Mesenchymal stem cell (in vitro differentiated cells and primary cell): ENCODE results near the gene RABIF.

Experiments
- DNase-seq: peaks from one replicate; pipeline ENCODE4 v3.0.0-alpha.2; 2013
- H2AFZ ChIP-seq: one replicate; pipeline ENCODE4 v1.6.1; 2013; ENCODE audit warnings: low read depth, mild to moderate bottlenecking, control low read depth, inconsistent platforms, low read length, moderate library complexity
- H2AK5ac ChIP-seq: 2 replicates; pipeline ENCODE4 v1.6.1; 2013; ENCODE audit warnings: low read length, moderate library complexity, mild to moderate bottlenecking, inconsistent platforms; ENCODE audit not compliant: severe bottlenecking
- H2BK120ac ChIP-seq: one replicate; pipeline ENCODE4 v1.6.1; 2013; ENCODE audit warnings: low read depth, mild to moderate bottlenecking, inconsistent platforms, low read length, moderate library complexity
- H2BK12ac ChIP-seq, 2 experiments: one replicate each; pipeline ENCODE4 v1.6.1; 2013; ENCODE audit warnings: inconsistent platforms in 2 of 2, low read length in 2 of 2, mild to moderate bottlenecking in 2 of 2, moderate library complexity in 2 of 2, control low read depth in 1 of 2
- H2BK15ac ChIP-seq: one replicate; pipeline ENCODE4 v1.6.1; 2013; ENCODE audit warnings: mild to moderate bottlenecking, low read depth, inconsistent platforms; ENCODE audit not compliant: poor library complexity, severe bottlenecking
- H2BK5ac ChIP-seq: 2 replicates; pipeline ENCODE4 v1.6.1; 2013; ENCODE audit warnings: low read depth, mild to moderate bottlenecking, low read length, control low read depth, inconsistent platforms; ENCODE audit not compliant: poor library complexity, severe bottlenecking
- H3K14ac ChIP-seq, 2 experiments: one replicate each; pipeline ENCODE4 v1.6.1; 2013; ENCODE audit warnings: inconsistent platforms in 2 of 2, low read length in 2 of 2, control low read depth in 1 of 2, mild to moderate bottlenecking in 1 of 2, moderate library complexity in 1 of 2
- H3K18ac ChIP-seq, 2 experiments: one replicate each; pipeline ENCODE4 v1.6.1; 2013; ENCODE audit warnings: inconsistent platforms in 2 of 2, low read length in 2 of 2, control low read depth in 1 of 2, low read depth in 1 of 2, mild to moderate bottlenecking in 1 of 2
- H3K23ac ChIP-seq, 2 experiments: one replicate each; pipeline ENCODE4 v1.6.1; 2013; ENCODE audit warnings: inconsistent platforms in 2 of 2, low read length in 2 of 2, mild to moderate bottlenecking in 2 of 2, moderate library complexity in 2 of 2, control low read depth in 1 of 2
- H3K27ac ChIP-seq: 2 replicates; pipeline ENCODE4 v1.5.1; 2013; ENCODE audit warnings: mild to moderate bottlenecking, moderate library complexity, low read length, control low read depth, inconsistent platforms; ENCODE audit not compliant: poor library complexity, severe bottlenecking
- H3K27me3 ChIP-seq, 2 experiments: 2 replicates each; pipeline versions ENCODE4 v1.6.1 to v1.7.0; 2013; ENCODE audit warnings: low read length in 2 of 2, mild to moderate bottlenecking in 2 of 2, moderate library complexity in 2 of 2, control low read depth in 1 of 2, inconsistent platforms in 1 of 2; ENCODE audit not compliant: control insufficient read depth in 1 of 2, insufficient read depth in 1 of 2
- H3K36me3 ChIP-seq, 2 experiments: 2 replicates each; pipeline versions ENCODE4 v1.6.1 to v1.7.0; 2013; ENCODE audit warnings: low read length in 2 of 2, control low read depth in 1 of 2, inconsistent platforms in 1 of 2, low read depth in 1 of 2, mild to moderate bottlenecking in 1 of 2; ENCODE audit not compliant: insufficient read depth in 2 of 2, control insufficient read depth in 1 of 2
- H3K4ac ChIP-seq, 2 experiments: one replicate each; pipeline ENCODE4 v1.6.1; 2013; ENCODE audit warnings: inconsistent platforms in 2 of 2, low read length in 2 of 2, mild to moderate bottlenecking in 2 of 2, moderate library complexity in 2 of 2, control low read depth in 1 of 2, low read depth in 1 of 2
- H3K4me1 ChIP-seq: 2 replicates; pipeline ENCODE4 v1.6.1; 2013; ENCODE audit warnings: low read depth, low read length, control low read depth; ENCODE audit not compliant: control insufficient read depth, insufficient read depth
- H3K4me2 ChIP-seq: 2 replicates; pipeline ENCODE4 v1.6.1; 2013; ENCODE audit warnings: low read length, mild to moderate bottlenecking, inconsistent platforms; ENCODE audit not compliant: poor library complexity, severe bottlenecking
- H3K4me3 ChIP-seq, 2 experiments: 2 replicates each; pipeline versions ENCODE4 v1.5.1 to v1.7.0; 2013; ENCODE audit warnings: low read length in 2 of 2, mild to moderate bottlenecking in 2 of 2, control low read depth in 1 of 2, low read depth in 1 of 2; ENCODE audit not compliant: insufficient read depth in 1 of 2
- H3K79me1 ChIP-seq: replicated peaks from 2 replicates; pipeline ENCODE4 v1.6.1; 2013; ENCODE audit warnings: mild to moderate bottlenecking, control low read depth, low read length, inconsistent platforms; ENCODE audit not compliant: poor library complexity, severe bottlenecking
- H3K9ac ChIP-seq: 2 replicates; pipeline ENCODE4 v1.7.0; 2013; ENCODE audit warnings: mild to moderate bottlenecking, low read length, moderate library complexity
- H3K9me3 ChIP-seq: 2 replicates; pipeline ENCODE4 v1.7.0; 2013; ENCODE audit warnings: mild to moderate bottlenecking, low read length; ENCODE audit not compliant: control insufficient read depth
- H4K8ac ChIP-seq: one replicate; pipeline ENCODE4 v1.6.1; 2013; ENCODE audit warnings: inconsistent platforms, mild to moderate bottlenecking, low read length, moderate library complexity
- H4K91ac ChIP-seq: one replicate; pipeline ENCODE4 v1.6.1; 2013; ENCODE audit warnings: mild to moderate bottlenecking, low read length, inconsistent platforms
- WGBS: methylation state at CpG from one replicate; pipeline ENCODE4 v1.1.7; 2013; ENCODE audit warnings: mixed read lengths; 5-methylcytosine and 5-hydroxymethylcytosine counted together

Gene RABIF

GRCh38 chr1:202934755-202935154 is 45.8 kb upstream of the RABIF start:
- H3K4me3 ChIP-seq = no peak overlapping the region
- H2AK5ac ChIP-seq = no peak overlapping the region
- WGBS = 100% methylated on average over 2 of the region's 3 CpGs
- H2BK15ac ChIP-seq = no peak overlapping the region
- H3K4me1 ChIP-seq = no peaks in the 10 kb centered on the region
- no peak overlapping the region for H3K9ac ChIP-seq
- H3K9me3 ChIP-seq = no peaks in the 10 kb centered on the region
- H4K91ac ChIP-seq = no peak overlapping the region
- H2BK120ac ChIP-seq = no peak overlapping the region
- H3K4me2 ChIP-seq = no peak overlapping the region
- no peak overlapping the region for H4K8ac ChIP-seq
- H2BK5ac ChIP-seq = no peak overlapping the region
- no peaks in the 10 kb centered on the region for H3K27me3 ChIP-seq
- no peak overlapping the region for H3K4ac ChIP-seq
- H3K23ac ChIP-seq = no peak overlapping the region
- DNase-seq = no peak
- H3K79me1 ChIP-seq = no peaks in the 10 kb centered on the region
- H3K18ac ChIP-seq = no peak overlapping the region
- peaks cover 0 to 8% of the 10 kb centered on the region in 2 experiments for H3K36me3 ChIP-seq
- no peak overlapping the region for H3K14ac ChIP-seq
- no peak overlapping the region for H2BK12ac ChIP-seq
- no peak overlapping the region for H2AFZ ChIP-seq
- H3K27ac ChIP-seq = no peak overlapping the region

GRCh38 chr1:202932476-202932875 is 43.5 kb upstream of the RABIF start:
- no peak overlapping the region for H2AFZ ChIP-seq
- H3K27me3 ChIP-seq = no peaks in the 10 kb centered on the region
- no peaks in the 10 kb centered on the region for H3K79me1 ChIP-seq

GRCh38 chr1:202926581-202927491 is 37.9 kb upstream of the RABIF start, which contains the start of gene KLHL12:
Gene KLHL12, minus strand, starts transcription at chr1:202927234. Its CDS starts 2,072 bp downstream, at chr1:202925162.
- Histone ChIP-seq H3K14ac (peak within 1 kb of the TSS in 1 of 2 experiments; percentile 82), H2AK5ac (no peak within 1 kb of the TSS), H2BK120ac (peak within 1 kb of the TSS; percentile 52), H3K4ac (peak within 1 kb of the TSS in 1 of 2 experiments; percentile 60), H3K27me3 (no peaks in the 10 kb centered on the region), H3K18ac (peak within 1 kb of the TSS; percentile 97), H3K9me3 (no peaks in the 10 kb centered on the region), H3K79me1 (peaks cover 8% of the 10 kb centered on the region), H3K36me3 (peaks cover 0 to 23% of the 10 kb centered on the region in 2 experiments), H2BK12ac (peak within 1 kb of the TSS in 1 of 2 experiments; percentile 67), H3K4me1 (no peaks in the 10 kb centered on the region), H2AFZ (peak within 1 kb of the TSS; percentile 92), H2BK5ac (peak within 1 kb of the TSS; percentile 66), H3K27ac (peak within 1 kb of the TSS; percentile 94), H4K8ac (peak within 1 kb of the TSS; percentile 99), H3K4me2 (peak within 1 kb of the TSS; percentile 83), H4K91ac (peak within 1 kb of the TSS; percentile 87), H2BK15ac (peak within 1 kb of the TSS; percentile 94), H3K9ac (peak within 1 kb of the TSS; percentile 94), H3K4me3 (peak within 1 kb of the TSS; percentile 91), H3K23ac (peak within 1 kb of the TSS in 1 of 2 experiments; percentile 41)
- WGBS = 2% methylated on average over 55 of the region's 57 CpGs
- DNase-seq = peak; percentile 97

More at GRCh38 chr1:202932476-202932875, 43.5 kb upstream of the RABIF start:
- H2AK5ac ChIP-seq = no peak overlapping the region
- H2BK5ac ChIP-seq = no peak overlapping the region
- H2BK120ac ChIP-seq = no peak overlapping the region
- no peak overlapping the region for H3K27ac ChIP-seq
- no peak for DNase-seq
- H4K8ac ChIP-seq = no peak overlapping the region
- no peak overlapping the region for H3K18ac ChIP-seq
- H4K91ac ChIP-seq = no peak overlapping the region
- no peak overlapping the region for H2BK12ac ChIP-seq
- no peak overlapping the region for H3K4ac ChIP-seq
- H3K4me2 ChIP-seq = no peak overlapping the region
- H2BK15ac ChIP-seq = no peak overlapping the region
- H3K9me3 ChIP-seq = no peaks in the 10 kb centered on the region
- no peak overlapping the region for H3K9ac ChIP-seq
- H3K36me3 ChIP-seq = no peaks in the 10 kb centered on the region
- 98% methylated on average over 2 of the region's 2 CpGs for whole genome bisulfite sequencing
- H3K14ac ChIP-seq = no peak overlapping the region
- H3K23ac ChIP-seq = no peak overlapping the region
- H3K4me3 ChIP-seq = no peak overlapping the region
- H3K4me1 ChIP-seq = no peaks in the 10 kb centered on the region

- no peak overlapping the region for H3K27ac ChIP-seq
- H2BK15ac ChIP-seq = no peak overlapping the region
- peaks cover 0 to 36% of the 10 kb centered on the region in 2 experiments for H3K36me3 ChIP-seq
- no peaks in the 10 kb centered on the region for H3K27me3 ChIP-seq
- no peaks in the 10 kb centered on the region for H3K9me3 ChIP-seq
- H3K4ac ChIP-seq = no peak overlapping the region
- WGBS = 100% methylated on average over 1 of the region's 3 CpGs
- DNase-seq = no peak
- no peak overlapping the region for H2BK5ac ChIP-seq
- no peak overlapping the region for H3K9ac ChIP-seq
- H3K4me3 ChIP-seq = no peak overlapping the region
- H2AFZ ChIP-seq = no peak overlapping the region
- H3K4me1 ChIP-seq = no peaks in the 10 kb centered on the region
- H4K91ac ChIP-seq = no peak overlapping the region
- no peak overlapping the region for H2BK120ac ChIP-seq
- H3K18ac ChIP-seq = no peak overlapping the region
- H2AK5ac ChIP-seq = no peak overlapping the region
- H3K79me1 ChIP-seq = peaks cover 12% of the 10 kb centered on the region
- no peak overlapping the region for H4K8ac ChIP-seq
- no peak overlapping the region for H3K4me2 ChIP-seq
- H2BK12ac ChIP-seq = no peak overlapping the region
- no peak overlapping the region for H3K23ac ChIP-seq
- no peak overlapping the region for H3K14ac ChIP-seq
Observed at GRCh38 chr1:202923533-202923932, 34.6 kb upstream of the RABIF start.
